SU-DHL-6 (cell line): ENCODE results near the gene GSK3A.

Experiments used
- H2AFZ ChIP-seq: fragments of 200-600 bp; sonication (generic); 2 replicates; pipeline ENCODE4 v1.6.1; 2014; ENCODE audit warnings: low read depth, mild to moderate bottlenecking, moderate library complexity, mixed read lengths, antibody characterized with exemption, low read length; ENCODE audit not compliant: severe bottlenecking
- H3F3A ChIP-seq: fragments of 200-600 bp; shearing (Covaris generic); 2 replicates; pipeline ENCODE4 v1.6.0; 2016; ENCODE audit warnings: antibody characterized with exemption, mild to moderate bottlenecking; ENCODE audit not compliant: insufficient read depth
- H3K27ac ChIP-seq: fragments of 200-600 bp; sonication (generic); 2 replicates; pipeline ENCODE4 v1.5.1; 2016; ENCODE audit warnings: low read depth, mild to moderate bottlenecking, low read length, moderate library complexity, mixed read lengths
- H3K27me3 ChIP-seq: fragments of 200-600 bp; sonication (generic), shearing (Covaris generic); 2 replicates; pipeline ENCODE4 v1.6.0; 2014; ENCODE audit warnings: mild to moderate bottlenecking, low read length
- H3K36me3 ChIP-seq: fragments of 200-600 bp; sonication (generic); 2 replicates; pipeline ENCODE4 v1.6.1; 2014; ENCODE audit warnings: mild to moderate bottlenecking, low read length, mixed read lengths
- H3K4me2 ChIP-seq: fragments of 300-600, 200-600 bp; shearing (Covaris generic), sonication (generic); 2 replicates; pipeline ENCODE4 v1.6.0; 2014; ENCODE audit warnings: low read length, low read depth, mild to moderate bottlenecking; ENCODE audit not compliant: poor library complexity, severe bottlenecking
- H3K4me3 ChIP-seq: fragments of 200-600 bp; sonication (generic); 2 replicates; pipeline ENCODE4 v1.5.1; 2014; ENCODE audit warnings: antibody characterized with exemption, low read length, mild to moderate bottlenecking, mixed read lengths; ENCODE audit not compliant: insufficient read depth, poor library complexity, severe bottlenecking
- H3K79me2 ChIP-seq: fragments of 200-600 bp; sonication (generic); 2 replicates; pipeline ENCODE4 v1.6.1; 2014; ENCODE audit warnings: mild to moderate bottlenecking, low read length, moderate library complexity; ENCODE audit not compliant: insufficient read depth
- H3K9ac ChIP-seq: fragments of 200-600 bp; sonication (generic); 2 replicates; pipeline ENCODE4 v1.7.0; 2014; ENCODE audit warnings: mild to moderate bottlenecking, low read length
- H3K9me2 ChIP-seq: fragments of 200-600 bp; sonication (generic); replicated peaks from 2 replicates; pipeline ENCODE4 v1.6.1; 2014; ENCODE audit warnings: low read length; ENCODE audit not compliant: insufficient read depth
- H3K9me3 ChIP-seq: fragments of 200-600 bp; sonication (generic); 2 replicates; pipeline ENCODE4 v1.6.1; 2014; ENCODE audit warnings: low read length, mixed read lengths; ENCODE audit not compliant: insufficient read depth
- H4K20me1 ChIP-seq: fragments of 200-600 bp; sonication (generic); 2 replicates; pipeline ENCODE4 v1.6.1; 2014; ENCODE audit warnings: low read depth, mild to moderate bottlenecking, antibody characterized with exemption, low read length, moderate library complexity, mixed read lengths
- CTCF ChIP-seq: fragments of 200-600 bp; sonication (generic); IDR thresholded peaks from one replicate; pipeline ENCODE4 v1.5.1; 2017; ENCODE audit warnings: antibody characterized with exemption, mild to moderate bottlenecking, low read length, moderate library complexity; ENCODE audit not compliant: insufficient read depth, poor library complexity, severe bottlenecking
- EZH2phosphoT487 ChIP-seq: fragments of 200-600 bp; sonication (generic), shearing (Covaris generic); conservative IDR thresholded peaks from 2 replicates; pipeline ENCODE4 v1.6.1; 2018; ENCODE audit warnings: mild to moderate bottlenecking, antibody characterized with exemption, low read length, moderate library complexity, mixed read lengths

The GSK3A gene

DNA sequence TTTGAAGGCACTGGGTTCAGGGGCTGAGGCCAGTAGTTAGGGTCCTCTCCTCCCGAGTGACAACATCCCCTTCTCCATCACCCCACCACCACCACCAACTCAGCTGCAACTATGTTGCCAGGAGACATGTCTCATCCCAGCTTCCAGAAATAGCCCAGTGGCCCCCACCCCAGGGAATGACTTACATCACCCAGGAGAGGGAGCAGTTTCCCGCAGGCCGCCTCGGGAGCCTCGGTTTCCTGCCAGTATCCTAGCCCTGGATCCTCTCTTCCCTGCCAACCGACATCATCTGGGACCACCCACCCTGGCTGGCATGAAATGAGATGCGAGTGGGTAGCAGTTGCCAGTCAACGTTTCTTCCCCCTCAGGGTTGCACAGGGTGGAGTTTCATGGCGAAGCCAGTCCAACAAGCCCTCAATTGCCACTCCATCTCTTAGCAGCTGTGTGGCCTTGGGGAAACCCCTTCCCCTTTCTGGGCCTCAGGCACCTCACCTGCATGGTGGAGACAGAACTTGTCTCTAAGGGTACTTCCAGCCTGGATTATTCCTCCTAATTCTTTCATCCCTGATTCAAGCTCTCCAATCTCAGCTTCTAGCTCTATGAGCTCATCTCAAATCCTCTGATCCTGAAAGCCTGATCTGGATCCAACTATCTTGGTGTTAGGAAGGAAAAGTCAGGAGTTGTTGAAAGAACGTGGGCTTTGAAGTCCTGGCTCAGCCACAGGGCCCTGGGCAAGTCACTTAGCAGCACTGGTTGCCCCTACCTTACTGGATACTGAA, 3.9 kb upstream of the GSK3A start:
- no peak overlapping the region for H3K4me2 ChIP-seq

GRCh38 chr19:42245231-42245630, 2.8 kb upstream of the GSK3A start:
- Histone ChIP-seq H4K20me1 (no peaks in the 10 kb centered on the region), H3F3A (peaks cover 8% of the 10 kb centered on the region), H2AFZ (peak overlapping the region; percentile 77), H3K27ac (peak overlapping the region; percentile 42), H3K27me3 (no peaks in the 10 kb centered on the region), H3K79me2 (peaks cover 19% of the 10 kb centered on the region), H3K9me2 (no peaks in the 10 kb centered on the region), H3K4me3 (peak overlapping the region; percentile 7), H3K9me3 (no peaks in the 10 kb centered on the region), H3K36me3 (no peaks in the 10 kb centered on the region), H3K4me2 (peak overlapping the region; percentile 78), H3K9ac (peak overlapping the region; percentile 68)
- no peak for TF ChIP-seq EZH2phosphoT487
- no peak for TF ChIP-seq CTCF

More for the DNA sequence above, 3.9 kb upstream of the GSK3A start:
- Histone ChIP-seq H4K20me1 (no peaks in the 10 kb centered on the region), H3K9me3 (no peaks in the 10 kb centered on the region), H3K27ac (no peak overlapping the region), H3K9ac (no peak overlapping the region), H3K36me3 (no peaks in the 10 kb centered on the region), H3F3A (peaks cover 8% of the 10 kb centered on the region), H3K79me2 (peaks cover 8% of the 10 kb centered on the region), H3K9me2 (no peaks in the 10 kb centered on the region), H2AFZ (no peak overlapping the region), H3K27me3 (no peaks in the 10 kb centered on the region), H3K4me3 (no peak overlapping the region)
- TF ChIP-seq CTCF: no peak
- no peak for TF ChIP-seq EZH2phosphoT487

- TF ChIP-seq CTCF (peak; percentile 67), EZH2phosphoT487 (no peak)
- Histone ChIP-seq H4K20me1 (no peaks in the 10 kb centered on the region), H3K27ac (peak overlapping the region; percentile 82), H3K4me2 (peak overlapping the region; percentile 78), H3K9ac (peak overlapping the region; percentile 68), H3K4me3 (peak overlapping the region; percentile 80), H3K9me2 (no peaks in the 10 kb centered on the region), H3K27me3 (no peaks in the 10 kb centered on the region), H2AFZ (peak overlapping the region; percentile 77), H3F3A (peaks cover 4% of the 10 kb centered on the region; the same call in 1 of the 2 replicates), H3K79me2 (peaks cover 26% of the 10 kb centered on the region), H3K9me3 (no peaks in the 10 kb centered on the region), H3K36me3 (no peaks in the 10 kb centered on the region)
Measured at GRCh38 chr19:42244347-42245220, 2.2 kb upstream of the GSK3A start.
